GM19023 (cell line): ENCODE data around the gene SPATA9.

Experiments used
- ATAC-seq: cut with Tn5 transposase; IDR thresholded peaks from one replicate; pipeline ENCODE4 v1.9.1; 2021; ENCODE audit warnings: mild to moderate bottlenecking, moderate library complexity; ENCODE audit not compliant: unreplicated experiment

Gene SPATA9, protein sequence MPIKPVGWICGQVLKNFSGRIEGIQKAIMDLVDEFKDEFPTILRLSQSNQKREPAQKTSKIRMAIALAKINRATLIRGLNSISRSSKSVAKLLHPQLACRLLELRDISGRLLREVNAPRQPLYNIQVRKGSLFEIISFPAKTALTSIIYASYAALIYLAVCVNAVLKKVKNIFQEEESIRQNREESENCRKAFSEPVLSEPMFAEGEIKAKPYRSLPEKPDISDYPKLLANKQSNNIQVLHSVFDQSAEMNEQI

GRCh38 chr5:95682891-95683290 is at the start of gene SPATA9:
Gene SPATA9 (minus strand): TSS chr5:95682991. CDS start chr5:95682854, 137 bp downstream.
- no peak for ATAC-seq

DNA sequence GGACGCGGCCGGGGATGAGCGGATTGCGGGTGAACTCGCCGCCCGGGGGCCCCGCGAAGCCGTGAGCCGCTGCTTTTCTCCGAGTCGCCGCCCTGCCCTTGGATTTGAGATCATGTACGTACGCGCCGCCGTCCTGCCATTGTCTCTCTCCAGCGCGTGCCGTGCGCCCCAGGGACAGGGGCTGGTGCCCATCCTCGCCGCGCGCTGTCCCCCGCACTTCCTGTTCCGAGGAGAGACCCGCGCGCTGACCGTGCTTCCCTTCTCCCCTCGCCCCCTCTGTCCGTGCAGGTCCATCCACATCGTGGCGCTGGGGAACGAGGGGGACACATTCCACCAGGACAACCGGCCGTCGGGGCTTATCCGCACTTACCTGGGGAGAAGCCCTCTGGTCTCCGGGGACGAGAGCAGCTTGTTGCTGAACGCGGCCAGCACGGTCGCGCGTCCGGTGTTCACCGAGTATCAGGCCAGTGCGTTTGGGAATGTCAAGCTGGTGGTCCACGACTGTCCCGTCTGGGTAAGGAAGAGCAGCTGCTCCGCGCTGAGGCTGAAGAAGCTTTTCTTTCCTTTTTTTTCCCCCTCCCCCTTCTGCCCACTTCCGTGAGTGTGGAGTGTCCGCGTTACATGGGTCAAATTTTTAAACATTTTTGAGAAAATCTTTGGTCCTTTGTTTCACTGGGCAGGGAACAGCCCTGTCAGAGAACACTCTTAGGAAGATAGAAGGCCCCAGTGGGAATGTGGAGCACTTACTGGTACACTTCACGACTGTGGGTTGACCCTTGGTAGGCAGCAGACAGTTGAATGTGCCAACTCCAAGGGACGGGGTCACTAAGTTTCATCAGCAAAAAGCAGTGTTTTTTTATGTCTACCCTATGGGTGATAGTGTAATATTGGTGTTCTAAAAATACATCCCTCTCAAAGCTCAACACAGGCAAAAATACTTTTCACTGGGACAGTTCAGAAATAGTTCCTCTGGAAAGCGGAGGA is 49.1 kb upstream of the SPATA9 start:
- ATAC-seq = peak; percentile 30

- peak; percentile 58 for ATAC-seq
Measured at GRCh38 chr5:95730730-95731570, 48.2 kb upstream of the SPATA9 start, which contains the start of gene RHOBTB3. Gene RHOBTB3 (plus strand): TSS chr5:95731336. CDS start chr5:95731683, 347 bp downstream.

DNA sequence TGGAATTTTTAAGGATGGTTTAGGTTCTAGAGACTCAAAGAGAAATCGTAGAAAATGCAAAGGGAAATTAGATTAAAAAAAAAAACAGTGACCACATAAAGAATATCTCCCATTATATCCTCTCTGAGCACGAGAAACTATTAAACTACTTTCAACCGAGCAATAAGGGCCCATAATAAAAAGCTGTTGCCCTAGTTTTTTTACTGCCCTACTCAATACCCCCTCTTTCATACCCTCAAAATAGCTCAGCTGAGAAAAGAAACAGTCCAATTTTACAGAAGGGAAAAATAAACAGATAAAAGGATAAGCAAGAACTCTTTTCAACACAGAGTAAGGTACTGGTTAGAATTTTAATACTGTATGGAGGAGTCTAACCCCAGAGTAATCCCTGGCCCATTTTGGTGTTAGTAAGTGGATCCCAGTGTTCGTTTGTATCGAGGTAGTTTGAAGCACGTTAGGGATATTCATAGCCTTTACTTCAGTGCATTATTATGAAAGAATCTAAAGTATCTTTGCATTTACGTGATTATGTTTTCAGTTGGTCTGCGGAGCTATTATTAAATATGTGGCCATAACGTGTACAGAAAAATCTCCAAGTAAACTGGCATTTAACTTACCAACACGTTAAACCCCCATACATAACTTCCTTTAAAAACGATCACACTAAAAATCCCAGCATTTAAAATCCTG is 47.4 kb upstream of the SPATA9 start:
- no peak for ATAC-seq

DNA sequence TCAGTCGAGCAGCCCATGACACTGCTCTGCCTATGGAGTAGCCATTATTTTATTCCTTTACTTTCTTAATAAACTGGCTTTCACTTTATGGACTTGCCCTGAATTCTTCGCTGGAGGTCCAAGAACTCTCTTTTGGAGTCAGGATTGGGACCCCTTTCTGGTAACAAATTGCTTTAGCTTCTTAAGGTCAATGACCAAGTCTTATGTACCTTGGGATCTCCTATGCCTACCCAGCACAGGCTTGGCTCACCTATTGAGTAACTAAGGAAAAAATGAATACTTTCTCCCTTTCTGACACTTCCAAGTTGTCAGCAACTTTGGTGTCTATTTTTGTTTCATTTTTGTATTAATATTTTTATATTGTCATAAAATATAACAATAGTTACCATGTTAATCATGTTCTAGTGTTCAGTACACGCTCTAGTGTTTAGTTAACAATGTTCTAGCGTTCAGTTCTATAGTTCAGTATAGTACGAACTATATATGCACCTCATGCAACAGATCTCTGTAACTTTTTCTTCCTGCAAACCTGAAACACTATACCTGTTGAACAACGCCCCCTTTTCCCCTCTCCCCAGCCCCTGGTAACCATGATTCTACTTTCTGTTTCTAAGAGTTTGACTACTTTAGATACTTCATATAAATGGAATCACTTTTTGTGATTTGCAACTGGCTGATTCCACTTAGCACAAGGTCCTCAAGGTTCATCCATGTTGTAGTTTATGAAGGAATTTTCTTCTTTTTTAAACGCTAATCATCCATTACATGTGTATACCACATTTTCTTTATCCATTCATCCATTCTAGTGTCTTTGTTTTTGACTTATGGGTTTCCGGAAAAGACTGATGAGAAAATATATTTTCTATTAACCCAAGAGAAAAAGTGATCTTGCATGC is 46.6 kb upstream of the SPATA9 start:
- no peak for ATAC-seq

DNA sequence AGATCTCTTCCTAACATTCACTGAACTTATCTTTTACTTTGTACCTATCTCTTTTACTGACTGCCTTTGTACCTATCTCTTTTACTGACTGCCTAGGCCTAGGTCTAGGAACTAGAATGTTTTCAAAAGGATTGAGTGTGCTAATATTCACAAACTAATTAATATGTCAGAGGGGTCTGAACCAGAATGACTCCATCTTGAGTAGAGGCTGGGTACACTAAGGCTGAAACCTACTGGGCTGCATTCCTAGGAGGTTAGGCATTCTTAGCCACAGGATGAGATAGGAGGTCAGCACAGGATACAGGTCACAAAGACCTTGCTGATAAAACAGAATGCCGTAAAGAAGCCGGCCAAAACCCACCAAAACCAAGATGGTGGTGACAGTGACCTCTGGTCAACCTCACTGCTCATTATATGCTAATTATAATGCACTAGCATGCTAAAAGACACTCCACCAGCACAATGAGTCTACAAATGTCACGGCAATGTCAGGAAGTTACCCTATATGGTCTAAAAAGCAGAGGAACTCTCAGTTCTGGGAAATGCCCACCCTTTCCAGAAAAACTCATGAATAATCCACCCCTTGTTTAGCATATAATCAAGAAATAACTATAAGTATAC is 45.8 kb upstream of the SPATA9 start:
- ATAC-seq = no peak

- peak; percentile 30 for ATAC-seq
Measured at GRCh38 chr5:95727764-95728191, 45.0 kb upstream of the SPATA9 start.

- ATAC-seq = no peak
Measured at GRCh38 chr5:95726811-95727763, 44.3 kb upstream of the SPATA9 start.

DNA sequence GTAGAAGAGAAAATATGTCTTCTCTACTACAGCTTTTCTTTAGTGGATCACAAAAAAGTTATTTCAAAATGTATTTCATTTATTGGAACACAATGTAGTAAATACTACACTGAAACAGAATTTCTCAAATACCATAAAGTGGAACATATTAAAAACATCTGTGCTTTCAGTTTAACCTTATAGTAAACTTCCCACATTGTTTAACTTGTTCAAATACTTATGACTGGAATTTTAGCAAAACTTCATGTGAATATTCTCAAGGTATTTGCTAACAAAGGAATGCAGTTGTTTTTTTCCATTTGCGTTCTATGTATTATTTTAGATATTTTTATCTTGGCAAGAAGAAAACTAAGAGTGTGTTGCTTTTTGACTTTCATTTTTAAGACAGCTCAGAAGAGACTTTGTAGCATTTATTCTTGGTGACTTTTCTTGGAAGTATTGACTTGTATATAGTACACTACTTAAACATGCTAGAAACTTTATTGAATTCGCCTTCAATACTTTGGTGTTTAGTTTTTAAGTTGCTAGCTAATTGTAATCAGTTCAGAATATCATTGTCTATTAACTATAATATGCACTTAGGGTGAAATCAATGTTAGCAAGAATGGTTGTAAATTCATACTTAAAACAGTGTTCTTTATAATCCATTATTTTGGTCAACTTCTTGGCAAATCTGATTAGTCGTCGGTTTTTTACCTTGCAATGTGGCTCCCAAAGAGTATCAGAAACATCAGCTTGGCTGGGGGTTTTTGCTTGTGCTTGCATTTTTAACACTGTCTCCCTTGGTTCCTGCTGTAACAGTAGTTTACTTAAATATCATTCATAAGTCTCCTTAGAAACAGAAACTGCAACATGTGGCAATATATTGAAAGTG is 43.4 kb upstream of the SPATA9 start:
- ATAC-seq = no peak

DNA sequence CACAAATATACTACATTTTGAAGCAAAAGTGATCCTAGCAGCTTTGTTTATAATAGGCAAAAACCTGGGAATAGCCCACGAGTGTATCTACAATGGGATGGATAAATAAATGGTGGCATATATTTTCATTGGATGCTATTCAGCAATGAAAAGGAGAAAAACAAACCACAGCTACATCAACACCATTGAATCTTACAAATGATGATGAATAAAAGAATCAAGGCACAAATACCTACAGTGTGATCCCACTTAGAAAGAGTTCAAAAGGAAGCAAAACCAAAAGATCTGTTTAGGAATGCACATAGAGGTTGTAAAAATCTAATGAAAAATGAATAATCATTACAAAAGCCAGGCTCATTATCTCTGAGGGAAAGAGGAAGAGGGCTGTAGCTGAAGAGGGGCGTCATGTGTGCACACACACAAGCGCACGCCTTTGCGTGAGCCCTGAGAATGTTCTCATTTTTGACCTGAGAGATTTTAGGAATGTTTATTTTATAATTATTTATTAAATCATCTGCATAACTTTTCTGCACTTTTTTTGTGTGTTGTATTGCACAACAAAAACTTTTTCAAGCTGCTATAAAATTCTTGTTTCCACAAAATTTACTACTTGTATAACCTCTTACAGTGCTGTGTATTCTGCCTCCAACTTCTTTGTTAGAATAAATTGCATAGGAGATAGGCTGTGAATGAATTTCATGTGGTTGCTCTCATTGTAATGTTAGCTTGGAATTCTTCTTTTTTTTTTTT is 42.5 kb upstream of the SPATA9 start:
- ATAC-seq = no peak

- ATAC-seq = no peak
Measured at GRCh38 chr5:95723632-95724369, 41.0 kb upstream of the SPATA9 start.

- ATAC-seq = no peak
Measured at GRCh38 chr5:95721582-95722295, 38.9 kb upstream of the SPATA9 start.

DNA sequence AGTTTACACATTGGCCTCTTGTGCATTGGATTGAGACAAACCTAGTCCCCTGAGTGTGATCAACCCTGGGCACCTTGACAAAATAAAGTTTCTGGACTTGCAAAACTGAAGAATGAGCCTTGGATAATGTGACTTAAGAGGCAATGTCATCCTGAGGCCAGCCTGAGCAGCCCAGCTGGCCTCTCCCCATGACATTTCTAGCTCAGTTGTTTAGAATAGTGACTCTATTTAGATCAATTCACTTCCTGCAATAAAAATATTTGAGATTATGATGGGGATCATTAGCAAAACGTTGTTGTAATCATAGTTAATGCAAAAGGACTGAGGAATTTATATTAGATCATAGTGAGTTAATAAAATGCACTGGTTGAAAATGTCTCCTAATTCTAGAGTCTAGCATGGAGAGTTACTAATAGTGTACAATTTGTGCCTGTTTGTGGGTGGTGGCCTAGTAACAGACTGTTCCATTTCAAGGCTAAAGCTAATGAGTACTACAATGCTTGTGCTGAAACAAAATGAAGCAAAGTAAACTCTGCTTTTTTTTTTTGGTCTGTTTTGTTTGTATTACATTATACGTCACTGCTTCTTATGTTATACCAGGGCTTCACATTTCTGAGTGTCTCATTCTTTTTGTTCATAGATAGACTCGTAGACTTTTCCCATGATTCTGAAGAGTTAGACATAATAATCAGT is 37.4 kb upstream of the SPATA9 start:
- no peak for ATAC-seq

DNA sequence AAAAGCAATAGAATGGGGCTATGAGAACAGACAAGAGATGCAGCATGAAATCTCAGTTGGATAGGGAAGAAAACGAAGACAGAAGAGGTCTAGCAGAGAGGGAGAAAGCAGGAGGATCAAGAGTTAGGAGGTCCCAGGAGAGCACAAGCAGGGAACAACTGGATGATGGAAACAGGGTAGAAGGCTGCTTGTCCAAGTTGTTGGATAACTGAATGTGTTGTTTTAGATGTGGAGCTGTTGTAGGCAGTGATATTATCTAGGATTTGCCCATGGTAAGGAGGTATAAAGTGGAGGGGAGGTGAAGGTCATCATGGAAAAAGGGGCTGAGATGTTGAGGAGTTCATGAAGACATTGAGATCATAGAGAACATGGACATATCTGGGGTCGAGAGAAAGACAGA is 35.9 kb upstream of the SPATA9 start:
- peak; percentile 8 for ATAC-seq
